Measurements from ENCODE around the gene CCDC87.
"Not testable (repeated sequence)": the region's sequence is repeated elsewhere in the genome, so short reads cannot be mapped to it uniquely, and the experiment has no call there.

CCDC87 gene

DNA sequence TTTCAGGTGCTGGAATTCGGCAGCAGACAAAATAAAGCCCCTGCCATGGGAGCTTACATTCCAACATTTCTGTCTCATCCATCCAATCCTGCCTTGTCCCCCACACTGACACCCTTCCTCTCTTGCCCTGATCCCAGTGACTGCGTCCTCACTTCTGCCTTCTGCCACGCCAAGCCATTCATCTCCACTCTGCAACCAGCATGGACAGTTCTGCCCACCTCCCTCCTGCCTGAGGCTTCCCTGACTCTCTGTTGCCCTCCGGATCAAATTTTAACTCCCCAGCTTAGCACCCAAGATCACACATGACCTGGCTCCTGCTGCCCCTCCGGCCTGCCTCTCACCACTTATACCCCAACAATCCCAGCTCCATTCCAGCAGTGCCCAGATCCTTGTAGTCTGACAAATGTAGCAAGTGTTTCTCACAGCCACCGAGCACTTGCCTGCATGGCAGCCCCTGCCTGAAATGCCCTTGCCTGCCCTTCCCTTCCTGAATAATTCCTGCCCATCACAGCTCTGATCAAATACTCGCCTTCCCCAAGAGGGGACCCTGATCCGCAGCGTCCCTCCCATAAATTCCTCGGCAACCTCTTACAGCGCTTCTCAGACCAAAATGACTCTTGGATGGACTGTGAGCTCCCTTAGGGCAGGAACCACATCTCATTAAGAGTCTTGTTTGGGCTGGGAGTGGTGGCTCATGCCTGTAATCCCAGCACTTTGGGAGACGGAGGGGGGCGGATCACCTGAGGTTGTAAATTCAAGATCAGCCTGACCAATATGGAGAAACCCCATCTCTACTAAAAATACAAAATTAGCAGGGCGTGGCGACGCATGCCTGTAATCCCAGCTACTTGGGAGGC is 43.9 kb downstream of the CCDC87 start:
- DNase-seq, result no peak

DNA sequence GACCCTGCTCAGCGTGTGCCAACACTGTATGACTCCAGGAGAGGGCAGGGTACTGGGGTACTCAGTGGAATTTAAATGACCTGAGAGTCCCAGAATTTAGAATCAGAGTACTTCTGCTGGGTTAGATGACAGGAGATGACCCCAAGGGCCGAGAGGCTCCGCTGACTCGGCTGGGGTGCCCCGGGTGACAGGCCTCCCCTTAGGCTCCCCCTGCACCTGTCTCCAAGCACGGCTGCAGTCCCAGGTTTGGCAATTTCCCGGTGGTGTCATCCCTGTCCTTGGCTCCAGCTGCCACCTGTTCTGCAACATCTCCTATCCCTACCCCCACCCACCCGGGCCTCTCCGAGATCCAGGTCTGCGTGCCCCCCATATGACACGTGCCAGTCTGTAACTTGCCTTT is 44.8 kb downstream of the CCDC87 start:
- no peak for DNase-seq

DNA sequence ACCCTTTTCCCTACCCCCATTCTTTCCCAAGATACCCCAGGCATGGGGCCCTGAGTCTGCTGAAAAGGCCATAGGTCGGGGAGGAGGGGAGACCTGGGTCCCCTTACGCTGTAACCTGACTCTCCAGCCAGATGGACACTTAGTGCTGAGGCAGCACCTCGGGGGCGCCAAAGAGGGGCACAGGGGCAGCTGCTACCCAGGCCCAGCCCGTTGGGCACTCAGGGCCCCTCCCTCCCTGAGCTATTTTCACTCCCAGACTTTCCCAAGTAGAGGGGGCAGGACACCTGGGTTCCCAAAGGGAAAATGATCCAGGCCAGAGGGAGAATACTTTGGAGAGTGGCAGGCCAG is 45.2 kb downstream of the CCDC87 start:
- no peak for DNase-seq

DNA sequence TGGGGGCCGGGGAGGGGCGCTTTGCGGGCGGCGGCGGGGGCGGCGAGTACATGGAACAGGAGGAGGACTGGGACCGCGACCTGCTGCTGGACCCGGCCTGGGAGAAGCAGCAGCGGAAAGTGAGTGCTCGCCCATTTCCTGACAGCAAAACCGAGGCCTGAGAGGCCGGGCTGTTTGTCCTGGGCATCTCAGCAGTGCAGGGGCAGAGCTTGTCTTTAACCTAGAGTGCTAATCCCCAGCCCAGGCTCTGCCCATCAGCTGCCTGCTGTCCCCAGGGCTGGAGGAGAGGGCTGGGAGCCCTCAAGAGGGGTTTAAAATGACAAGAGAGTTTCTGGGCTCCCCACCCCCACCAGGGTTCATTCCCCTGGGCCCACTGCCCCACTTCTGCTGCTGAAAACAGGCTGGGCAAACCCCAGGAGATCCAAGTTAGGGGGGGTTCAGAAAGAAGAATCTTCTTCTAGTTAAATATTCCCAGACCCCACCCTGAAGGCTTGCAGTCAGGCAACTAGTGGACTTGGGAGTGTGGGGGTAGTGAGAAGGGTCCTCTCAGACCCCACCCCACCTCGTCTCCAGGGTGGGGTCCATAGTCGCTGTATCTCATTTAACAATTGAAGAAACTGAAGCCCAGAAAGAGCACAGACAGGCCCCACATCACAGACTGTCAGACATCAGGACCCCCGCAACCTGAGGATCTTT is 45.7 kb downstream of the CCDC87 start:
- no peak for DNase-seq

DNA sequence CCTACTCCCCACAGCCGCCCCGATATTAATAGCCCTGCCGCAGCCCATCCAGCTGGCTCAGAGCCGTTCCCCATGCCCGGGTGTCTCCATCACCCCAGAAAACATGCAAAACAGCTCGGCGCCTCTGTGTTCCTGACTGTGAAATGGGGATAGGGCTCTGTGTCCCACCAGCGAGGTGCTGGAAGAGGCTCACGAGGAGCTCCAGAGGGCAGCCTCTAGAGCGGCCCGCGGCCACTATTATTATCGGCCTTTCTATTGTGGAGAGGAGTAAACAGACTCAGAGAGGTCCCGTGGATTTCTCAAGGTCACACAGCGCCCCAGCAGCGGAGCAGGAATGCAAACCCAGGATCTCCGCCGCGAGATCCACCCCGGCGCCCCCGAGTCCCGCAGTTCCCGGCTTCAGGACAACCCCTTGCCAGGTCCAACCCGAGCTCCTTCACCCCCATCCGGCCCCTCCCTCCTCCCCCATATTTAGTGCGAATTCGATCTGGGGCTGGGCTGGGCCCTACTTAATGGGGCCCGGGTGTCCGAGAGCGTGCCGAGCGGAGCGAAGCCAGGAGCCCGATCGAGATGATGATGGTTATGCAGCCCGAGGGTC is 46.4 kb downstream of the CCDC87 start, which contains the start of gene ACTN3:
Gene ACTN3 (plus strand): TSS at position 536 of the 598 bp plus-strand sequence. CDS start 35 bp downstream, at position 571.
- peak; percentile 15 for DNase-seq

DNA sequence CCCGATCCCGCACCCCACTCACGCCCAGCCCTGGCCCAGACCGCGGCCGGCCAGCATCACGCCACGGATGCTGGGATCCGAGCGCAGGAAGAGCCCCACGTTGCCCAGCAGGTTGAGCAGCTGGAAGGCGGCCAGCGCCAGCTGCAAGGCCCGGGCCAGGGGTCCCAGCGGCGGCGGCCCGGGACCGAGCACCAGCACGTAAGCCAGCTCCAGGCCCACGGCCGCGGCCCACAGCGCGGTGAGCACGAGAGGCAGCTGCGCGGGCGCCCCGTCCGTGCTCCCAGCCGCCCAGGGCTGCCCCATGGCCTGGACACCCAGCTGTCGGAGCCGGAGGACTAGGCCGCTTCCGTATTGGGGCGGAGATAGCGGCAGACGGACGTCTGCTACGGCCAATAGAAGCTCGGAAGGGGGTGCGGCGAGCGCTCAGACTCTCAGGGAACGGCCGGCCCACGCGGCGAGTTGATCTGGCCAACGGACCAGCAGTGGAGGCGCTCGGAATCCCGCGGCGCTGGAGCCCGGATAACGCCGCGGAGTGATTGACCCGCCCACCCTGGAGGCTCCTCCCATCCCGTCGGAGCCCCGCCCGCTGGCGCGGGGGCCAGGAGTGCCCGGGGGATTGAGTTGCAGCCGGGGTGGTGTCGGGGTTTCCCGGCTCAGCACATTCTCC is 47.0 kb downstream of the CCDC87 start, which contains the start of gene ZDHHC24:
Gene ZDHHC24 (minus strand): TSS at position 348 of the 667 bp plus-strand sequence. CDS start 45 bp downstream, at position 303.
- DNase-seq, result peak; percentile 81

DNA sequence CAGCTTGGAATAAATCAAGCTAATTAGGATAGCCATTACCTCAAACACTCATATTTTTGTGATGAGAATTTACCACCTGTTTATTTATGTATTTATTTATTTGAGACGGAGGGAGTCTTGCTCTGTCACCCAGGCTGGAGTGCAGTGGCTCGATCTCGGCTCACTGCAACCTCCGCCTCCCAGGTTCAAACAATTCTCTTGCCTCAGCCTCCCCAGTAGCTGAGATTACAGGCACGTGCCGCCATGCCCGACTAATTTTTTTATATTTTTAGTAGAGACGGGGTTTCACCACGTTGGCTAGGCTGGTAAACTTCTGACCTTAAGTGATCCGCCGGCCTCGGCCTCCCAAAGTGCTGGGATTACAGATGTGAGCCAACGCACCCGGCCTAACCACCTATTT is 47.9 kb downstream of the CCDC87 start:
- not testable (repeated sequence) for DNase-seq

DNA sequence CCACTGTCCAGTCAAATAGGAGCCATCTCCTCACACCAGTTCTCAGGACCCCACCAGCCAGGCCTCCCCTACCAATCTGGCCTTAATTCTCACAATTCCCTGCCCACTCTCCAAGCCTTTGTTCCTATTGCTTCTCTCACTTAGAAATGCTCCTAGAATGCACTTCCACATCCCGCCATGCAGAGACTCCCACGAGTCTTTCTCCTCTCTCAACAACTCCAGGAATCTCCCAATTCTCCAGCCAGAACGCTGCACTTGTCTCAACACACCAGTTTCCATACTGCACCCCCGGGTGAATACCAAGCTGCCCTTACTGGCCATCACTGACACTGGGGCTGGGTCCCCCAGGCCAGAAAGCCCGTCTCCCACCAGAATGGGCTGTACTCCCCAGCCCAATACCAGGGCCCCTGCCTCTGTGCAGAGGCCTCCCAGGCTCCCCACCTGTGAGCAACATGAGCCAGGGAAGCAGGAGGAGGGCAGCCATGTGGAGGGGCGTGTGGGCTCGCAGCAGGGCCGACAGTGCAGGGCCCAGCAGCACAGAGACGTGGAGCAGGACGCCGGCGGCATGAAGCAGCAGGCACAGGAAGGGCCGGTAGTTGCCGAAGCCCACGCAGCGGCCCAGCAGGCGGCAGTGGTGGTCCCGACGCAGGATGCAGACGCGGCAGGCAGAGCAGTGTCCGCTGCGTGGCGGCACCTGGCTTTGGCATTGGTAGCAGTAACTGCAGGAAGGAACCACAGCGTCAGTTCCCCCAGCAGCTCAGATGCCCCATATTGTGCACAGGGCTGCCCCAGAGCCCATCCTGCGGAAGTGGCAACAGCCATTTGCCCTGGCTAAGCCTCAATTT is 49.4 kb downstream of the CCDC87 start:
- peak; percentile 45 for DNase-seq

DNA sequence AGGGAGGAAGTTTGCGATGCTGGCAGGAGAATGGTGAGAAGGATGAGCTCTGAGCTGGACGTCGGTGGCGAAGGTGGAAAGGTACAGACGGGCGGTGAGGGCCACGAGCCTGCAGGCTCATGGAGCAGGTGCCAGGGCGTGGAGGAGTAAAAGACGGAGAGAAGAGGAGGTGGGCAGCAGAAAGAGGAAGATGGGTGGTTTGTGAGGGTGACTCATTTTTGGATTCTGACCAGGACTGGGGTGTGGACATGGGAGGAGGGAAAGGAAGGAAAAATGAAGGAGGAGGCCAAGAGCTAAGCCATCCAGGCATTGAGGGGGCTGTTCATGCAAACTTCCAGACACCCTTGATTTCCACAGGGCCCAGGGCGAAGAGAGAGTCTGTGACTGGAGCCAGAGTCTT is 50.5 kb downstream of the CCDC87 start:
- no peak for DNase-seq

DNA sequence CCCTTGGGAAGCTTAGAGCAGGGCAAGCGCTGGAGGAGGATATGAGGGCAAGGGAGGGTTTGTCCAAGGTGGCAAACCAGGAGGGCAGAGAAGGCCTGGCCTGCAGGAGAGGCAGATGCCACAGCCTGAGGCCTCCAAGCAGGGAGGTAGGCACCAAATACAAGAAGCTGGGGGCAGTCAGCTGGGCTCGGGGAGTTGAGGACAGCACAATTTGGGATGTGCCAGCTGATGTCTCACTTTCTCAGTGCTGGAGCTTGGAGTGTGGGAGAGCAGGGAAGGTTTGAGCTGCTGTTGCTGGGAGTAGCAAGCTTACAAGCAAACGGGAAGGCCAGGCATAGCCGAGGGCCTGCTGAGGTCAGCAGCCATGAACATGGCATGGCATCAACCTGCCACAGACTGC is 51.0 kb downstream of the CCDC87 start:
- no peak for DNase-seq

DNA sequence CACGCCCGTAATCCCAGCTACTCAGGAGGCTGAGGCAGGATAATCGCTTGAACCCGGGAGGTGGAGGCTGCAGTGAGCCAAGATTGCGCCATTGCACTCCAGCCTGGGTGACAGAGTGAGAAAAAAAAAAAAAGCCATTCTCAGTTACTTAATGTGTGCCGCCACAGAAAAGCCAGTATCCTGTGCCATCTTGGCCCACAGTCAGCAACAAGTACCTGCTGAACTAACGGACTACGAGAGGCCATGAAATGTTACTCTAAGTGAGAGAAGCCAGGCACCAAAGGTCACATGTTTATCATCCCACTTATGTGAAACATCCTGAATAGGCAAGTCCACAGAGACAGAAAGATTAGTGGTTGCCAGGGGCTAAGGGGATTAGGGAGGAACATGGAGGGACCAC is 52.3 kb downstream of the CCDC87 start:
- DNase-seq, result not testable (repeated sequence)

All from T-helper 9 cell (primary cell).